Kasumi-1 (cell line): ENCODE results near the gene FAM167B.
"Not testable (repeated sequence)": the region's sequence is repeated elsewhere in the genome, so short reads cannot be mapped to it uniquely, and the experiment has no call there.

ENCODE experiments used
- DNase-seq, 2 experiments: peaks; one replicate each; lab custom pipeline; 2025; lab: John Stamatoyannopoulos, UW

The FAM167B gene

GRCh38 chr1:32263236-32263593 lies 16.2 kb downstream of the FAM167B start:
- not testable (repeated sequence) for DNase-seq

GRCh38 chr1:32263744-32264143 lies 16.7 kb downstream of the FAM167B start:
- DNase-seq: no peak

- DNase-seq: no peak
Observed at GRCh38 chr1:32265846-32266245, 18.8 kb downstream of the FAM167B start.

GRCh38 chr1:32266921-32267591 lies 20.0 kb downstream of the FAM167B start:
- DNase-seq: no peak

- DNase-seq: no peak
Observed at GRCh38 chr1:32269744-32270143, 22.7 kb downstream of the FAM167B start.

- DNase-seq: no peak
Observed at GRCh38 chr1:32272557-32273390, 25.8 kb downstream of the FAM167B start.

- no peak for DNase-seq
Observed at GRCh38 chr1:32273391-32274208, 26.6 kb downstream of the FAM167B start.

GRCh38 chr1:32274646-32275340 lies 27.8 kb downstream of the FAM167B start:
- DNase-seq: no peak

GRCh38 chr1:32275424-32275823 lies 28.4 kb downstream of the FAM167B start:
- no peak for DNase-seq

- DNase-seq: no peak
Observed at GRCh38 chr1:32276032-32276782, 29.2 kb downstream of the FAM167B start.

GRCh38 chr1:32284777-32285176 lies 37.8 kb downstream of the FAM167B start:
- DNase-seq: not testable (repeated sequence)

GRCh38 chr1:32285658-32286057 lies 38.6 kb downstream of the FAM167B start:
- DNase-seq: no peak

GRCh38 chr1:32286763-32287162 lies 39.7 kb downstream of the FAM167B start:
- DNase-seq: no peak

GRCh38 chr1:32289256-32289655 lies 42.2 kb downstream of the FAM167B start:
- DNase-seq: no peak

GRCh38 chr1:32291145-32291707 lies 44.2 kb downstream of the FAM167B start:
- DNase-seq: no peak

- peak; percentile 95 to 96 for DNase-seq
Observed at GRCh38 chr1:32291708-32292538, 44.9 kb downstream of the FAM167B start, which contains the start of gene HDAC1. TSS of gene HDAC1 (plus strand) at chr1:32292083. CDS start at chr1:32292170, 87 bp downstream.

- not testable (repeated sequence) for DNase-seq
Observed at GRCh38 chr1:32298211-32298610, 51.2 kb downstream of the FAM167B start.
